GM19438 (cell line): ENCODE measurements around the gene PHPT1.
"Not testable (repeated sequence)": the region's sequence is repeated elsewhere in the genome, so short reads cannot be mapped to it uniquely, and the experiment has no call there.

Experiments
- ATAC-seq: cut with Tn5 transposase; IDR thresholded peaks from one replicate; pipeline ENCODE4 v1.9.1; 2021; ENCODE audit warnings: low read depth; ENCODE audit not compliant: unreplicated experiment

Gene PHPT1

GRCh38 chr9:136835932-136836904, 13.0 kb upstream of the PHPT1 start:
- ATAC-seq, result no peak

DNA sequence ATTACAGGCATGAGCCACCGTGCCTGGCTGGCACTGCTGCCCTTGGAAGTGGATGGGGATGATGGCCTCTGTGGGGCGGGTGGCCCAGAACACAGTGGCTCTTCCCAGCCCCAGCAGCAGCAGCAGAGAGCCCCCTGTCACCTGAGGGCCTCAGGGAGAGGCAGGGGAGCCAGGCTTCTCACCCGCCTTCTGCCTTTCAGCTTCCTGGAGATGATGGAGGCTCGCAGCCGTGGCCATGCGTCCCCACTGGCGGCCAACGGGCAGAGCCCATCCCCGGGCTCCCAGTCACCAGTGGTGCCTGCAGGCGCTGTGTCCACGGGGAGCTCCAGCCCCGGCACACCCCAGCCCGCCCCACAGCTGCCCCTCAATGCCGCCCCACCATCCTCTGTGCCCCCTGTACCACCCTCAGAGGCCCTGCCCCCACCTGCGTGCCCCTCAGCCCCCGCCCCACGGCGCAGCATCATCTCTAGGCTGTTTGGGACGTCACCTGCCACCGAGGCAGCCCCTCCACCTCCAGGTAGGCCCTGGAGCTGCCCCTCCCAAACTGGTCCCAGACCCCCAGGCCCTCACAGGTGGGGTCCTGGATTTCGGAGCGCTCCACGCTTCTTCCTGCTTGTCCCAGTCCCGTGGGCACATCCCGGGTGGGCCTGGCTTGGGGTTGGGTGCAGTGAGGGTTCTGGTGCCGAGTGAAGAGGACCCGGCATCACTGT, 11.9 kb upstream of the PHPT1 start:
- no peak for ATAC-seq

DNA sequence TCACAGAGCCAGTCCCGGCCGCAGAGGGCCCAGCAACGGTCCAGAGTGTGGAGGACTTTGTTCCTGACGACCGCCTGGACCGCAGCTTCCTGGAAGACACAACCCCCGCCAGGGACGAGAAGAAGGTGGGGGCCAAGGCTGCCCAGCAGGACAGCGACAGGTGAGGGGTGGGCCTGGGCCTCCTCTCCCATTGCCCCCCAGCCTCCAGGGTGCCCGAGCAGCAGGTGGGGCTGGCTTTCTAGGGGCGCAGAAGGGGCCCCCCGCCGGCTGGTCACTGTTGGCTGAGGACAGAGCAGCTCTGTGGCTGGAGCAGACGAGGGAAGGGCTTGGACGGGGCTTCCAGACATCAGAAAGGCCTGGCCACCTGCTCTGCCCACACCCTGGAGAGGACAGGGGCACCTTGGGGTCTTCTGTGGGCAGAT, 11.3 kb upstream of the PHPT1 start:
- ATAC-seq, result not testable (repeated sequence)

- no peak for ATAC-seq
Measured at GRCh38 chr9:136838314-136839228, 10.6 kb upstream of the PHPT1 start.

DNA sequence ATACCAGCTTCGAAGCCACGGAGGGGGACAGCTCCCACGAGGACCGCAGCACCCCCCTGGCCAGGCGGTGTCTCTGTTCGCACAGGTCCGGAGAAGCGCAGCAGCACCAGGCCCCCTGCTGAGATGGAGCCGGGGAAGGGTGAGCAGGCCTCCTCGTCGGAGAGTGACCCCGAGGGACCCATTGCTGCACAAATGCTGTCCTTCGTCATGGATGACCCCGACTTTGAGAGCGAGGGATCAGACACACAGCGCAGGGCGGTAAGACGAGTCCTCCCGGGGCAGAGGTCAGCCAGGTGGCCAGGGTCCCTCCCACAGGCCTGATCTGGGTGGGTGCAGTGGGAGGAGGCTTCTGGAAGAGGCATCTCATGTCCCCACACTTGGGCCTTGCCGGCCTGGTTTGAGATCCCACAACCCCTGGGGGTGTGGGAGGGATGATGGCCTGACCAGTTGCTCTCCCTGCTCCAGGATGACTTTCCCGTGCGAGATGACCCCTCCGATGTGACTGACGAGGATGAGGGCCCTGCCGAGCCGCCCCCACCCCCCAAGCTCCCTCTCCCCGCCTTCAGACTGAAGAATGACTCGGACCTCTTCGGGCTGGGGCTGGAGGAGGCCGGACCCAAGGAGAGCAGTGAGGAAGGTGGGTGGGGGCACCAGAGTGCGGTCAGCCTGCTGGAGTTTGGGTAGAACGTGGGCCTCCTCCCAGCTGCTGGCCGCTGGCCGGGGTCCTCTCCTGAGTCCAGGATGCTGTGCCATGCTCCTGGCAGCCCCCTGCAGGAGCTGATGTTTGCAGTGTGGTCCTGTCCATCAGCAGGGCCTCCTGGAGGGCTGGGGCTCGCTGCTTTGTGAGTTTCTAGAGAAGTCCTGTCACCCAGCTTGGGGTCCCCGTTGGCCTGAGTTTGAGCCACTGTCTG, 9.7 kb upstream of the PHPT1 start:
- ATAC-seq, result no peak

DNA sequence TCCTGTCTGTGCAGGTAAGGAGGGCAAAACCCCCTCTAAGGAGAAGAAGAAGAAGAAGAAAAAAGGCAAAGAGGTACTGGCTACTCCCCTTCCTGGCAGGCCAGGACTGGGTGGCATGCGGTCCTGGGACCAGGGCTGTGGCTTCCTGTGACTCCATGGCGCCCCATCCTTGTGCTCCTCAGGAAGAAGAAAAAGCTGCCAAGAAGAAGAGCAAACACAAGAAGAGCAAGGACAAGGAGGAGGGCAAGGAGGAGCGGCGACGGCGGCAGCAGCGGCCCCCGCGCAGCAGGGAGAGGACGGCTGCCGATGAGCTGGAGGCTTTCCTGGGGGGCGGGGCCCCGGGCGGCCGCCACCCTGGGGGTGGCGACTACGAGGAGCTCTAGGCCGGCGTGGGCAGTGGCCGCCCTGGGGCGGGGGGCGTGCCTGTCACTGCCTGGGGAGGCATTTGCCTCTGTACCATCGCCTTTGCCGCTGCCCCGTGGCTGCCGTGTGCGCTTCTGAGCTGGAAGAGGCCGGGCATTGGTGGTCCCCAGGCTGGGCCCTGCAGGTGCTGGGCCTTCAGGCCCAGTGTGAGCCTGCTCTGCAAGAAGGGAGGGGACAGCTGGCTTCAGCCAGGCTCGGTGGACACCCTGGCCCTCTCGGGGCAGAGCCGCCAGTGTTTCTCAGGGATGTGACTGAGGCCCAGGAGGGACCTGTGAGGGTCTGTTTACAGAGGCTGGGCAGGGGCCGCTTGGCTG, 8.9 kb upstream of the PHPT1 start:
- no peak for ATAC-seq

GRCh38 chr9:136840877-136841645, 8.1 kb upstream of the PHPT1 start:
- ATAC-seq, result no peak

- not testable (repeated sequence) for ATAC-seq
Measured at GRCh38 chr9:136841646-136842379, 7.4 kb upstream of the PHPT1 start.

- ATAC-seq, result peak; percentile 64
Measured at GRCh38 chr9:136842380-136842948, 6.7 kb upstream of the PHPT1 start, which contains the start of gene AJM1. Gene AJM1, plus strand, starts transcription at chr9:136842478. Its CDS starts 1,937 bp downstream, at chr9:136844415.

GRCh38 chr9:136843159-136843800, 5.9 kb upstream of the PHPT1 start:
- ATAC-seq, result not testable (repeated sequence)

DNA sequence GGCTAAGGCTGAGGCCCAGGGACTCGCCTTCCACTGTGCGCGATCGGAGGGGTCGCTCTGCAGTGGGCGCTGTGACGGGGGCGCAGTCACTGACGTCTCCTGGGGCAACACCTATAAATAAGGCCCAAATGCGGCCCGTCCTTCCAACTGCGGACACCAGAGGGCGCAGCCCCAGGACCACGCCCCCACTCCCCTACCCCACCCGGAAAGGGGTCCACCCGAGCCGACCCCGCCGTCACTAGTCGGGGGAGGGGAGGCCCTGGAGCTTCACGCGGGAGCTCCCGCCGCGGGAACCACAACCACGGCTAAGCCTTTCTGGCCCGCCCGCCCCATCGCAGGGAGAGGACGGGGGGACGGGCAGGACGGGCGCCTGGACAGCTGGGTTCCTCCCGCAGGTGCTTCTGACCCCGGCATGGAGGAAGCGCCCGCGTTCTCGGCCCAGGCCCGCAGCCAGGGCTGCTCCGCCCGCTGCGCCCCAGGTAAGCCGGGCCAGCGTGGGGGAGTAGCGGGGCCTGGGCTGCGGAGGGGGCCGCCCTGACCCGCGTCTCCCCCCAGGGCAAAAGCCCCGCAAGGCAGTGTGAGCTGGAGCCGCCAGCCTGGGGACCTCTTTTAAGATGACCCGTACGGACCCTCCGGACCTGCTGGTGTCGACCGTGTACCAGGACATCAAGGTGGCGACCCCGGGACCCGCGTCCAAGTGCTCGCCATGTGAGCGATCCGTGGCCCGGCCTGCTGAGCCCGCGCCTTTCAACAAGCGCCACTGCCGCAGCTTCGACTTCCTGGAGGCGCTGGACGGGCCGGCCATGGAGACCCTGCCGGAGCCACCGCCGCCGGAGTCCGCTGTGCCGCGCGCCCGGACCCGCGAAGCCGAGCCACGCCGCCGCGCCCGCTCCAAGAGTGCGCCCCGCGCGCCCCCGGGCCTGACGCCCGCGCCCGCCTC, 5.1 kb upstream of the PHPT1 start:
- ATAC-seq, result not testable (repeated sequence)

DNA sequence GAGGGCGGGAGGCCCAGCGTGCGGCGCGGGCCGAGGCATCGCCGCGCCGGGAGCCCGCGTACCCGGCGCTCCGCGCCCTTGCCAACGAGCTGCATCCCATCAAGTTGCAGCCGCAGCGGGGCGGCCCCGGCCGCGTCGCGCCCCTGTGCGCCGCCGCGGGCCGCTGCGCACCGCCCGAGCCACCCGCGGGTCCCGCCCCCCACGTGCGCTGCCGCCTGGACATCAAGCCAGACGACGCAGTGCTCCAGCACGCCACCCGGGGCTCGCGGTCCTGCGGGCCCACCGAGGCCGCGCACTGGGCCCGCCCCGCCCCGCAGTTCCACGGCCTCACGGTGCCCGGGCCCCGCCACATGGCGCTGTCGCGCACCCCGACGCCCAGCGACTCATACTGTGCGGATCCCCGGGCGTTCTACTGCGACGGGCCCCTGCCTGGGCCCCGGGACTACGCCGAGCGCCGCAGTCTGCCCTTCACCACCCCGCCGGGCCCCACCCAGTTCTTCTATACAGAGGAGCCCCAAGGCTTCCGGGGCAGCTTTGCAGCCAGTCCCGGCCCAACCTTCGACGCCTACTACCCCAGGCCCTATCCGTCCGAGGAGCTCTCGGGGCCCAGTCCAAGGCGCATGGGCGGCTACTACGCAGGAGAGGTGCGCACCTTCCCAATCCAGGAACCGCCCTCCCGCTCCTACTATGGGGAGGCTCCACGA, 4.3 kb upstream of the PHPT1 start:
- no peak for ATAC-seq

- ATAC-seq, result no peak
Measured at GRCh38 chr9:136845465-136846260, 3.5 kb upstream of the PHPT1 start.
